HCT116 (cell line): Measurements from ENCODE around the gene ADAMTS14. TPM values are rescaled to one million over a fixed set of nuclear protein-coding genes. Genes with fewer than 3 reads are reported as not detected.

Source experiments
- ATAC-seq: fragments of 200-7000 bp; cut with Tn5 transposase; 2 replicates; pipeline ENCODE4 v1.9.1; 2020; ENCODE audit warnings: mild to moderate bottlenecking, moderate library complexity
- BruUV-seq: library from RNA; stranded (reverse); fragments of 400-500 nt; replicated peaks from 2 replicates; lab custom pipeline; 2021; lab: Mats Ljungman, UMichigan
- CTCF ChIA-PET: fragments of 300-600 bp; sonication (Branson Sonifier 250); formaldehyde crosslinking; loops from one replicate; lab custom pipeline; 2021; ENCODE audit warnings: antibody characterized with exemption; lab: Charles Lee
- POLR2A ChIA-PET: fragments of 300-600, 350-600 bp; sonication (Branson Sonifier 250); formaldehyde crosslinking; loops from one replicate; lab custom pipeline; 2021; ENCODE audit warnings: antibody characterized with exemption; lab: Charles Lee
- RAD21 ChIA-PET, 2 experiments: fragments of 300-600 bp; sonication (Branson Sonifier 250); formaldehyde crosslinking; loops; one replicate each; lab custom pipeline; 2023; ENCODE audit warnings: low total read pairs in 2 of 2; ENCODE audit not compliant: uncharacterized antibody in 2 of 2, unreplicated experiment in 2 of 2, low non-redundant PET in 1 of 2; lab: Charles Lee
- DNase-seq: peaks from one replicate; pipeline ENCODE4 v3.0.0-alpha.2; 2010; ENCODE audit warnings: low read depth, low spot score
- H2AFZ ChIP-seq: fragments of 200-600 bp; shearing (Covaris generic), sonication (generic); 2 replicates; pipeline ENCODE4 v1.6.1; 2017; ENCODE audit warnings: low read depth, mixed run types, mixed read lengths, antibody characterized with exemption, low read length; ENCODE audit not compliant: poor library complexity, severe bottlenecking
- H3K27ac ChIP-seq: 2 replicates; pipeline ENCODE4 v1.5.1; 2012; ENCODE audit warnings: low read depth, low read length
- H3K27me3 ChIP-seq: fragments of 200-600 bp; sonication (generic); 2 replicates; pipeline ENCODE4 v1.6.1; 2016; ENCODE audit warnings: mixed run types, low read length, mixed read lengths; ENCODE audit not compliant: insufficient read depth
- H3K36me3 ChIP-seq, 2 experiments: fragments of 200-500 bp in 1 of 2; fragments of 200-600 bp in 1 of 2; sonication (Bioruptor generic) in 1 of 2; sonication (generic) in 1 of 2; 2 replicates each; pipeline versions ENCODE4 v1.5.1 to v1.6.1; 2014 to 2016; ENCODE audit warnings: low read length in 2 of 2, inconsistent platforms in 1 of 2, mixed read lengths in 1 of 2, mixed run types in 1 of 2; ENCODE audit not compliant: insufficient read depth in 2 of 2, control insufficient read depth in 1 of 2
- H3K4me1 ChIP-seq, 2 experiments: fragments of 200-600 bp in 1 of 2; sonication (generic) in 1 of 2; 2 replicates each; pipeline versions ENCODE4 v1.5.1 to v1.6.1; 2012 to 2017; ENCODE audit warnings: low read length in 2 of 2, inconsistent platforms in 1 of 2, mild to moderate bottlenecking in 1 of 2, mixed read lengths in 1 of 2, mixed run types in 1 of 2, moderate library complexity in 1 of 2; ENCODE audit not compliant: insufficient read depth in 2 of 2, control insufficient read depth in 1 of 2
- H3K4me2 ChIP-seq: fragments of 200-600 bp; sonication (generic); 2 replicates; pipeline ENCODE4 v1.6.1; 2017; ENCODE audit warnings: mixed run types, low read length, mixed read lengths
- H3K4me3 ChIP-seq, 2 experiments: fragments of 200-600 bp in 1 of 2; sonication (generic) in 1 of 2; replicated peaks in 1 of 2; 2 replicates each; pipeline ENCODE4 v1.5.1; 2011 to 2016; ENCODE audit warnings: low read length in 2 of 2, control low read depth in 1 of 2, low read depth in 1 of 2, mild to moderate bottlenecking in 1 of 2, mixed read lengths in 1 of 2, mixed run types in 1 of 2
- H3K79me2 ChIP-seq: fragments of 200-600 bp; sonication (generic); 2 replicates; pipeline ENCODE4 v1.6.1; 2017; ENCODE audit warnings: mild to moderate bottlenecking, mixed run types, low read length, moderate library complexity, mixed read lengths; ENCODE audit not compliant: insufficient read depth
- H3K9ac ChIP-seq: fragments of 200-600 bp; sonication (generic); 2 replicates; pipeline ENCODE4 v1.6.1; 2016; ENCODE audit warnings: low read length, mixed read lengths
- H3K9me2 ChIP-seq: fragments of 200-600 bp; sonication (generic), shearing (Covaris generic); 2 replicates; pipeline ENCODE4 v1.6.1; 2017; ENCODE audit warnings: mixed run types, mild to moderate bottlenecking, moderate library complexity; ENCODE audit not compliant: insufficient read depth
- H3K9me3 ChIP-seq, 2 experiments: fragments of 200-500 bp in 1 of 2; fragments of 200-600 bp in 1 of 2; sonication (Bioruptor generic) in 1 of 2; sonication (generic) in 1 of 2; 2 replicates each; pipeline ENCODE4 v1.6.1; 2014 to 2017; ENCODE audit warnings: low read length in 2 of 2, mixed read lengths in 2 of 2, inconsistent platforms in 1 of 2, low read depth in 1 of 2, mild to moderate bottlenecking in 1 of 2, mixed run types in 1 of 2, moderate library complexity in 1 of 2; ENCODE audit not compliant: control insufficient read depth in 1 of 2, insufficient read depth in 1 of 2
- H4K20me1 ChIP-seq: fragments of 200-600 bp; sonication (generic), shearing (Covaris generic); 2 replicates; pipeline ENCODE4 v1.6.1; 2017; ENCODE audit warnings: mixed run types, mild to moderate bottlenecking, moderate library complexity; ENCODE audit not compliant: insufficient read depth
- CEBPB ChIP-seq: IDR thresholded peaks from 2 replicates; pipeline ENCODE4 v1.6.1; 2012; ENCODE audit warnings: low read depth
- CTCF ChIP-seq, 3 experiments: fragments of 200-600 bp in 1 of 3; sonication (generic) in 1 of 3; IDR thresholded peaks in 2 of 3; conservative IDR thresholded peaks in 1 of 3; 2 replicates each; pipeline ENCODE4 v1.5.1; 2012 to 2017; ENCODE audit warnings: low read depth in 2 of 3, low read length in 2 of 3, antibody characterized with exemption in 1 of 3, borderline replicate concordance in 1 of 3, control low read depth in 1 of 3, mild to moderate bottlenecking in 1 of 3, mixed read lengths in 1 of 3, mixed run types in 1 of 3, moderate library complexity in 1 of 3; ENCODE audit not compliant: insufficient read depth in 1 of 3
- EGR1 ChIP-seq: IDR thresholded peaks from 2 replicates; pipeline ENCODE4 v1.6.1; 2012; ENCODE audit warnings: low read depth
- EZH2 ChIP-seq: fragments of 200-600 bp; sonication (generic); IDR thresholded peaks from 2 replicates; pipeline ENCODE4 v1.6.1; 2017; ENCODE audit warnings: antibody characterized with exemption, mixed run types
- JUND ChIP-seq: IDR thresholded peaks from 2 replicates; pipeline ENCODE4 v1.6.1; 2012
- POLR2AphosphoS5 ChIP-seq: IDR thresholded peaks from 2 replicates; pipeline ENCODE4 v1.6.1; 2011; ENCODE audit warnings: mild to moderate bottlenecking, low read depth, low read length, moderate library complexity
- RAD21 ChIP-seq: IDR thresholded peaks from 2 replicates; pipeline ENCODE4 v1.6.1; 2012; ENCODE audit warnings: low read depth, mild to moderate bottlenecking
- SIN3A ChIP-seq: IDR thresholded peaks from 2 replicates; pipeline ENCODE4 v1.6.1; 2012; ENCODE audit warnings: low read depth
- SP1 ChIP-seq: IDR thresholded peaks from 2 replicates; pipeline ENCODE4 v1.6.1; 2012; ENCODE audit warnings: low read depth
- SRF ChIP-seq: IDR thresholded peaks from 2 replicates; pipeline ENCODE4 v1.6.1; 2012; ENCODE audit warnings: low read depth
- ZBTB33 ChIP-seq: IDR thresholded peaks from 2 replicates; pipeline ENCODE4 v1.6.1; 2011; ENCODE audit warnings: mild to moderate bottlenecking, low read length, moderate library complexity; ENCODE audit not compliant: insufficient replicate concordance; ENCODE audit errors: extremely low read depth
- ZNF274 ChIP-seq: fragments of 200-500 bp; sonication (Bioruptor generic); IDR thresholded peaks from 2 replicates; pipeline ENCODE4 v1.6.1; 2014; ENCODE audit warnings: mild to moderate bottlenecking, low read depth, low read length, inconsistent platforms
- intact Hi-C: fragments of 100-400 bp; cut with micrococcal nuclease; formaldehyde crosslinking; loops from 2 replicates; pipeline ENCODE4 v1.10.0; 2022
- total RNA-seq: library from RNA; stranded (reverse); gene quantifications from one replicate; pipeline ENCODE4 v1.2.1, GENCODE V29; 2021; ENCODE audit not compliant: unreplicated experiment

Gene ADAMTS14
- total RNA-seq, 1 experiment from 2014 or later = 13.2 TPM

- TF ChIP-seq ZBTB33 (no peak), EGR1 (no peak), EZH2 (no peak)
- TF ChIP-seq, all 23 proteins: peak for 0
Measured at GRCh38 chr10:70688828-70689227, 16.5 kb downstream of the ADAMTS14 start (continued).

GRCh38 chr10:70689661-70690060, 17.4 kb downstream of the ADAMTS14 start:
- no TSS peak for BruUV-seq
- no peaks in the 10 kb centered on the region for H4K20me1 ChIP-seq
- no peaks in the 10 kb centered on the region for H3K9me2 ChIP-seq
- ChIA-PET RAD21 (no interaction called here), POLR2A (no interaction called here), CTCF (no interaction called here)
- H3K4me3 ChIP-seq = no peak overlapping the region
- H3K27me3 ChIP-seq = no peaks in the 10 kb centered on the region
- H2AFZ ChIP-seq = no peak overlapping the region
- H3K9ac ChIP-seq = no peak overlapping the region
- peaks cover 0 to 3% of the 10 kb centered on the region in 2 experiments; a peak in 1 of 4 replicates for H3K36me3 ChIP-seq
- no peak for DNase-seq
- intact Hi-C loops = no loop called here
- TF ChIP-seq EZH2 = no peak
- no peak for TF ChIP-seq POLR2AphosphoS5
- no peak for TF ChIP-seq SRF
- TF ChIP-seq SP1 = no peak
- TF ChIP-seq RAD21 = no peak
- no peak for TF ChIP-seq SIN3A
- no peak for TF ChIP-seq CEBPB
- no peak for TF ChIP-seq ZNF274
- TF ChIP-seq CTCF (IDR thresholded peaks at IDR 0.05 in 2 of 3, conservative IDR thresholded peaks at IDR 0.05 in 1 of 3; ENCODE audit: borderline replicate concordance in 1 of 3, insufficient read depth in 1 of 3, low read depth in 2 of 3, low read length in 2 of 3) = no peak
- TF ChIP-seq JUND = no peak
- no peak for ATAC-seq
- peaks cover 2% of the 10 kb centered on the region; the same call in 1 of the 2 replicates for H3K79me2 ChIP-seq
- peaks cover 0 to 23% of the 10 kb centered on the region in 2 experiments; a peak in 3 of 4 replicates for H3K4me1 ChIP-seq
- no peak overlapping the region for H3K4me2 ChIP-seq
- no peak overlapping the region for H3K27ac ChIP-seq
- no peaks in the 10 kb centered on the region for H3K9me3 ChIP-seq
